ENCODE data around the gene LRRC4B. TPM values are rescaled to one million over a fixed set of nuclear protein-coding genes. Genes with fewer than 3 reads are reported as not detected.

Gene LRRC4B
- total and polyA plus RNA-seq, 2 of the 8 experiments (the other 6 are each of a cell fraction or from before 2014, with no cell fraction given): 13.4 to 21.2 TPM

GRCh38 chr19:50482271-50482855 is 85.9 kb downstream of the LRRC4B start:
- no peak for FAIRE-seq
- WGBS, 2 experiments (ENCODE audit: extremely low coverage in 1 of 2, insufficient coverage in 1 of 2, insufficient read length in 1 of 2, insufficient replicate concordance in 2 of 2, low coverage in 1 of 2, low lambda C conversion rate in 2 of 2, missing lambda C conversion rate in 1 of 2): 82% methylated on average over 9 of the region's 16 CpGs; no CpG with 5 or more reads in 1 of the 2 experiments
- CTCF ChIA-PET (ENCODE audit: partially characterized antibody): interaction anchor here (0.6 kb wide), 1 partner anchor 125 kb away, joined by 3 read pairs; no protein-coding TSS in a partner anchor
- TF ChIP-seq ASH2L (IDR thresholded peaks at IDR 0.05; ENCODE audit: low read length) (no peak), JUND (IDR thresholded peaks at IDR 0.05; ENCODE audit: low read length) (no peak), CTCF (IDR thresholded peaks at IDR 0.05; ENCODE audit: control extremely low read depth in 1 of 3, insufficient read depth in 1 of 3, low read depth in 1 of 3, low read length in 3 of 3) (no peak), SP4 (IDR thresholded peaks at IDR 0.05; ENCODE audit: low read length) (no peak), HDAC6 (IDR thresholded peaks at IDR 0.05; ENCODE audit: low read depth, low read length) (no peak), ZNF274 (IDR thresholded peaks at IDR 0.05; ENCODE audit: borderline replicate concordance, extremely low read depth, low read length) (no peak), SAP30 (IDR thresholded peaks at IDR 0.05; ENCODE audit: insufficient read depth, insufficient replicate concordance, low read length) (no peak), MAFK (IDR thresholded peaks at IDR 0.05; ENCODE audit: low read depth, low read length) (no peak), TBP (IDR thresholded peaks at IDR 0.05; ENCODE audit: low read depth, low read length) (no peak), RAD21 (IDR thresholded peaks at IDR 0.05 in 1 of 2, conservative IDR thresholded peaks at IDR 0.05 in 1 of 2; ENCODE audit: low read depth in 2 of 2, low read length in 2 of 2) (no peak), POLR2AphosphoS5 (IDR thresholded peaks at IDR 0.05; ENCODE audit: low read depth, low read length) (no peak)

More at GRCh38 chr19:50482271-50482855, 85.9 kb downstream of the LRRC4B start:
- H3K27ac ChIP-seq (ENCODE audit: low read depth, low read length): no peak overlapping the region
- H3K9ac ChIP-seq (replicated peaks in 1 of 4; ENCODE audit: extremely low read depth in 1 of 4, low read depth in 3 of 4, low read length in 3 of 4): no peak overlapping the region
- H3K79me1 ChIP-seq (ENCODE audit: low read depth, low read length): peaks cover 10% of the 10 kb centered on the region
- H2AFZ ChIP-seq (ENCODE audit: low read length): no peak overlapping the region
- no peak overlapping the region for H3K23ac ChIP-seq (ENCODE audit: insufficient read length)
- H3K23me2 ChIP-seq (ENCODE audit: low read depth, low read length): no peaks in the 10 kb centered on the region
- H4K20me1 ChIP-seq (replicated peaks in 1 of 2; ENCODE audit: control insufficient read depth in 1 of 2, insufficient read depth in 2 of 2, low read length in 2 of 2): peaks cover 7 to 8% of the 10 kb centered on the region in 2 experiments
- H4K5ac ChIP-seq (ENCODE audit: insufficient read length, low read depth, low read length): no peak overlapping the region
- no peak overlapping the region for H3K4me2 ChIP-seq (ENCODE audit: insufficient read depth in 1 of 2, low read depth in 2 of 2, low read length in 2 of 2)
- no peak overlapping the region for H3K14ac ChIP-seq (ENCODE audit: insufficient read length)
- H2BK20ac ChIP-seq (ENCODE audit: low read length): no peak overlapping the region
- H2BK15ac ChIP-seq (ENCODE audit: low read length): no peak overlapping the region
- H3K4ac ChIP-seq (replicated peaks; ENCODE audit: insufficient read length, low read depth, low read length): no peak overlapping the region
- H3K4me1 ChIP-seq (replicated peaks in 1 of 4; ENCODE audit: control insufficient read depth in 3 of 4, insufficient read depth in 4 of 4, low read length in 3 of 4): no peaks in the 10 kb centered on the region
- POLR2A ChIA-PET (ENCODE audit: partially characterized antibody): no interaction called here
- H3K27me3 ChIP-seq (replicated peaks in 1 of 4; ENCODE audit: control insufficient read depth in 3 of 4, extremely low read depth in 1 of 4, insufficient read depth in 3 of 4, low read length in 3 of 4): peaks cover 0 to 12% (median 7%) of the 10 kb centered on the region in 4 experiments; a peak in 5 of 7 replicates
- H2BK5ac ChIP-seq (ENCODE audit: low read depth, low read length): no peak overlapping the region
- no peak overlapping the region for H3K56ac ChIP-seq (replicated peaks; ENCODE audit: insufficient read length, low read depth, low read length)
- no peak overlapping the region for H2BK12ac ChIP-seq (ENCODE audit: low read depth, low read length)
- peaks cover 4 to 13% of the 10 kb centered on the region in 2 experiments; a peak in 3 of 4 replicates for H3K79me2 ChIP-seq (ENCODE audit: control insufficient read depth in 1 of 2, insufficient read depth in 2 of 2, low read length in 2 of 2)
- no peak overlapping the region for H2BK120ac ChIP-seq (replicated peaks; ENCODE audit: low read depth, low read length)
- H4K8ac ChIP-seq (ENCODE audit: extremely low read depth, insufficient read depth, low read length): no peak overlapping the region
- DNase-seq (ENCODE audit: low read depth in 1 of 2, low spot score in 2 of 2): no peak
- no peak overlapping the region for H3K18ac ChIP-seq (ENCODE audit: extremely low read depth, low read length)
- H4K91ac ChIP-seq (replicated peaks; ENCODE audit: insufficient read length, low read length): no peak overlapping the region
- H3K9me3 ChIP-seq (ENCODE audit: insufficient read depth in 2 of 2, low read depth in 1 of 2, low read length in 1 of 2): peaks cover 23 to 29% of the 10 kb centered on the region in 2 experiments
- no peak overlapping the region for H3K4me3 ChIP-seq (ENCODE audit: extremely low read depth in 1 of 4, insufficient read depth in 2 of 4, low read depth in 3 of 4, low read length in 4 of 4)
- no peak overlapping the region for H2AK5ac ChIP-seq (ENCODE audit: low read depth, low read length)
- H3K36me3 ChIP-seq (ENCODE audit: control insufficient read depth in 2 of 4, insufficient read depth in 4 of 4, low read length in 3 of 4): peaks cover 2 to 53% (median 12%) of the 10 kb centered on the region in 4 experiments; a peak in 6 of 8 replicates
